Measurements from ENCODE around the gene TMCC3.

- TF ChIP-seq CTCF (IDR thresholded peaks at IDR 0.05) (no peak), POLR2A (IDR thresholded peaks at IDR 0.05) (no peak)
Measured at GRCh38 chr12:94689002-94689645, 38.8 kb upstream of the TMCC3 start.

Data from prostate gland (tissue), 2 donors.